ENCODE measurements around the gene DMD.

- no peak for TF ChIP-seq POLR2AphosphoS5 (IDR thresholded peaks at IDR 0.05; ENCODE audit: borderline replicate concordance, low read depth, low read length)
- TF ChIP-seq EZH2 (IDR thresholded peaks at IDR 0.05), result no peak
These were observed 538.2 kb downstream of the DMD start for GRCh38 chrX:32673193-32673592.
